Fibroblast of mammary gland (primary cell): ENCODE data around the gene LRRN4CL.
"Not testable (repeated sequence)": the region's sequence is repeated elsewhere in the genome, so short reads cannot be mapped to it uniquely, and the experiment has no call there.

Source experiments
- DNase-seq: peaks from one replicate; pipeline ENCODE4 v3.0.0-alpha.2; 2010; ENCODE audit warnings: low read depth
- H3K4me3 ChIP-seq: 2 replicates; pipeline ENCODE4 v1.5.1; 2011; ENCODE audit warnings: low read depth, mild to moderate bottlenecking, low read length, moderate library complexity; ENCODE audit not compliant: control insufficient read depth
- CTCF ChIP-seq: conservative IDR thresholded peaks from 2 replicates; pipeline ENCODE4 v1.5.1; 2011; ENCODE audit warnings: low read depth, low read length, inconsistent platforms; ENCODE audit not compliant: control insufficient read depth, insufficient read depth

The LRRN4CL gene

GRCh38 chr11:62705880-62706849, 16.8 kb upstream of the LRRN4CL start:
- no peak for TF ChIP-seq CTCF
- peak overlapping the region; percentile 72 for H3K4me3 ChIP-seq

GRCh38 chr11:62705413-62705812, 16.1 kb upstream of the LRRN4CL start:
- no peak for TF ChIP-seq CTCF
- peak overlapping the region; percentile 72 for H3K4me3 ChIP-seq
- no peak for DNase-seq

More at GRCh38 chr11:62705880-62706849, 16.8 kb upstream of the LRRN4CL start:
- peak; percentile 89 for DNase-seq

GRCh38 chr11:62703921-62704320, 14.6 kb upstream of the LRRN4CL start:
- H3K4me3 ChIP-seq, DNase-seq: not testable (repeated sequence)

GRCh38 chr11:62702246-62702645, 12.9 kb upstream of the LRRN4CL start:
- H3K4me3 ChIP-seq: no peak overlapping the region
- TF ChIP-seq CTCF: no peak
- peak; percentile 68 for DNase-seq

- DNase-seq: peak; percentile 92
- no peak overlapping the region for H3K4me3 ChIP-seq
- peak; percentile 93 for TF ChIP-seq CTCF
These were observed 5.3 kb upstream of the LRRN4CL start for GRCh38 chr11:62694455-62695167.

GRCh38 chr11:62693624-62694023, 4.3 kb upstream of the LRRN4CL start:
- not testable (repeated sequence) for H3K4me3 ChIP-seq, DNase-seq

- no peak for TF ChIP-seq CTCF
- H3K4me3 ChIP-seq: peak overlapping the region; percentile 45
- peak; percentile 30 for DNase-seq
These were observed 839 bp downstream of the LRRN4CL start for GRCh38 chr11:62688491-62688890.
